GM12878 (cell line): ENCODE results near the gene MYO10.

Experiments used
- NFIC ChIP-seq: IDR thresholded peaks from 2 replicates; pipeline ENCODE4 v1.6.1; 2012; ENCODE audit warnings: low read depth, mild to moderate bottlenecking, inconsistent platforms, low read length, moderate library complexity
- TF ChIP-seq, protein P1 (sequence below): IDR thresholded peaks from 2 replicates; pipeline ENCODE4 v1.6.1; 2012; ENCODE audit warnings: low read depth, low read length, improper control_type of control experiment

DNA sequence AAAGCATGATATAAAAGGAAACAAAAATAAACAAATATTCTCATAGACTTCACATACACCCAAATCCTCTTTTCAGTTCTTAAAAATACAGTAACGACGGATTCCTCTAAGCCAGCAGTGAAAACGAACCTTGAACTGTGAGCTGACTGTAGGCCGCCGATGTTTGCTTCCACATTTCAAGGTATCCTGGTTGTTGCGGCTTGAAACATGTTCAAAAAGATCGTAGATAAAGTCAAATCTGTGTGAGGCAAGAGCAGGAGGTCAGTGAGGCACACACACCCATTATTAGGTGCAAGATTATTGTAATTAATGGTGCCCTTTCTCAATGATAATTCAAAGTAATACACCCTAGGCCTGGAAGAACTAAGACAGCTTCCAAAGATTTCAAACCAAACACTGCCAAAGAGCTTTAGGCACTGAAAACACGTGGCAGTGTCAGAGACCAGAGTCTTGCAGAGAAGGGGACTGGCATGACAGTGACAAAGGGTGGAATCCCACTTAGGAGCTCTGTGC, 178.0 kb downstream of the MYO10 start:
- no peak for TF ChIP-seq NFIC
- TF ChIP-seq, protein P1, sequence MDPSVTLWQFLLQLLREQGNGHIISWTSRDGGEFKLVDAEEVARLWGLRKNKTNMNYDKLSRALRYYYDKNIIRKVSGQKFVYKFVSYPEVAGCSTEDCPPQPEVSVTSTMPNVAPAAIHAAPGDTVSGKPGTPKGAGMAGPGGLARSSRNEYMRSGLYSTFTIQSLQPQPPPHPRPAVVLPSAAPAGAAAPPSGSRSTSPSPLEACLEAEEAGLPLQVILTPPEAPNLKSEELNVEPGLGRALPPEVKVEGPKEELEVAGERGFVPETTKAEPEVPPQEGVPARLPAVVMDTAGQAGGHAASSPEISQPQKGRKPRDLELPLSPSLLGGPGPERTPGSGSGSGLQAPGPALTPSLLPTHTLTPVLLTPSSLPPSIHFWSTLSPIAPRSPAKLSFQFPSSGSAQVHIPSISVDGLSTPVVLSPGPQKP = no peak
